ENCODE measurements around the gene OR10A5. TPM values are rescaled to one million over a fixed set of nuclear protein-coding genes. Genes with fewer than 3 reads are reported as not detected.

OR10A5 gene
- total RNA-seq, 1 donor from 2014 or later = not detected

- ChIA-PET POLR2A (no interaction called here), CTCF (no interaction called here)
- TF ChIP-seq CTCF (IDR thresholded peaks at IDR 0.05) = no peak
- H3K9me3 Mint-ChIP-seq = no peaks in the 10 kb centered on the region
- intact Hi-C loops (cut with micrococcal nuclease) = no loop called here
- H3K36me3 Mint-ChIP-seq (ENCODE audit: low read depth) = no peaks in the 10 kb centered on the region
- no peak for DNase-seq
- no peak overlapping the region for H3K4me3 Mint-ChIP-seq
- H3K27me3 Mint-ChIP-seq = peaks cover 6% of the 10 kb centered on the region
- no peak overlapping the region for H3K27ac Mint-ChIP-seq
- H3K4me1 Mint-ChIP-seq = no peaks in the 10 kb centered on the region
- no peak for ATAC-seq (ENCODE audit: low read depth)
Observed at GRCh38 chr11:6888830-6889229, 43.3 kb downstream of the OR10A5 start.

- Mint-ChIP-seq H3K4me3 (no peak overlapping the region), H3K4me1 (no peaks in the 10 kb centered on the region)
- CTCF ChIA-PET = interaction anchor here (0.6 kb wide), 1 partner anchor 65 kb away, joined by 3 read pairs; no protein-coding TSS in a partner anchor
Observed at GRCh38 chr11:6889835-6890234, 44.4 kb downstream of the OR10A5 start.

GRCh38 chr11:6892400-6892799 lies 46.9 kb downstream of the OR10A5 start, which contains the start of gene OR2D2:
Gene OR2D2 (minus strand): TSS chr11:6892500. CDS start chr11:6892500, 0 bp downstream.
- Mint-ChIP-seq H3K27me3 (peaks cover 3% of the 10 kb centered on the region), H3K27ac (no peak within 1 kb of the TSS), H3K9me3 (no peaks in the 10 kb centered on the region), H3K4me3 (no peak within 1 kb of the TSS), H3K4me1 (no peaks in the 10 kb centered on the region), H3K36me3 (ENCODE audit: low read depth) (no peaks in the 10 kb centered on the region)
- POLR2A ChIA-PET = no interaction called here
- no peak for DNase-seq
- intact Hi-C loops (cut with micrococcal nuclease) = no loop called here
- TF ChIP-seq CTCF (IDR thresholded peaks at IDR 0.05) = no peak
- CTCF ChIA-PET = no interaction called here
- ATAC-seq (ENCODE audit: low read depth) = no peak

More at GRCh38 chr11:6889835-6890234, 44.4 kb downstream of the OR10A5 start:
- Mint-ChIP-seq H3K36me3 (ENCODE audit: low read depth) (no peaks in the 10 kb centered on the region), H3K9me3 (no peaks in the 10 kb centered on the region), H3K27ac (no peak overlapping the region), H3K27me3 (peaks cover 3% of the 10 kb centered on the region)
- POLR2A ChIA-PET = no interaction called here
- intact Hi-C loops (cut with micrococcal nuclease) = no loop called here
- DNase-seq = no peak
- no peak for ATAC-seq (ENCODE audit: low read depth)
- no peak for TF ChIP-seq CTCF (IDR thresholded peaks at IDR 0.05)

- no peak overlapping the region for H3K27ac Mint-ChIP-seq
- intact Hi-C loops (cut with micrococcal nuclease) = no loop called here
- ATAC-seq (ENCODE audit: low read depth) (no peak), DNase-seq (no peak)
- POLR2A ChIA-PET = no interaction called here
- H3K36me3 Mint-ChIP-seq (ENCODE audit: low read depth) = no peaks in the 10 kb centered on the region
- no peaks in the 10 kb centered on the region for H3K9me3 Mint-ChIP-seq
- CTCF ChIA-PET = no interaction called here
- H3K4me1 Mint-ChIP-seq = no peaks in the 10 kb centered on the region
- H3K27me3 Mint-ChIP-seq = peaks cover 3% of the 10 kb centered on the region
- no peak for TF ChIP-seq CTCF (IDR thresholded peaks at IDR 0.05)
- no peak overlapping the region for H3K4me3 Mint-ChIP-seq
Observed at GRCh38 chr11:6894097-6894496, 48.6 kb downstream of the OR10A5 start.

DNA sequence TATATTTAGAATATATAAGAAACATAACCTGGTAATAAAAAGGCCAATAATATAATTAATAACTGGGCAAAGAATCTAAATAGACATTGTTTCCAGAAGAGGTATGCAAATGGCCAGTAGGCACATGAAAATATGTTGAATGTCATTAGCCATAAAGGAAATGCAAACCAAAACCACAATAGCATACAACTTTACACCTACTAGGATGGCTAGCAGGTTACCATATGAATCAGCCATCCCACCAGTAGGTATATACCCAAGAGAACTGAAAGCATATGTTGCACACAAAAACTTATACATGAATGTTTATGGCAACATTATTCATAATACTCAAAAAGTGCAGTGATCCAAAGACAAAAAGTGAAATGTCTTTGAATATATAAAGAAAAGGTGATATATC lies 49.5 kb downstream of the OR10A5 start:
- no peak for ATAC-seq (ENCODE audit: low read depth)
- CTCF ChIA-PET = no interaction called here
- POLR2A ChIA-PET = no interaction called here

More for the DNA sequence above, 49.5 kb downstream of the OR10A5 start:
- TF ChIP-seq CTCF (IDR thresholded peaks at IDR 0.05) = no peak
- H3K27me3 Mint-ChIP-seq = peaks cover 3% of the 10 kb centered on the region
- no peaks in the 10 kb centered on the region for H3K36me3 Mint-ChIP-seq (ENCODE audit: low read depth)
- no peak overlapping the region for H3K27ac Mint-ChIP-seq
- intact Hi-C loops (cut with micrococcal nuclease) = no loop called here
- H3K4me1 Mint-ChIP-seq = no peaks in the 10 kb centered on the region
- no peak for DNase-seq
- H3K4me3 Mint-ChIP-seq = no peak overlapping the region
- H3K9me3 Mint-ChIP-seq = no peaks in the 10 kb centered on the region

Other genes starting within 250 kb of the OR10A5 start
- gene RRP8, start 242.1 kb upstream of the OR10A5 start, total RNA-seq = 29.1 and 30.5 TPM in 2 replicates
- 113 and 128 TPM in 2 replicates for gene ILK, start 241.9 kb upstream of the OR10A5 start, total RNA-seq
- 149 and 154 TPM in 2 replicates for gene TAF10, start 233.5 kb upstream of the OR10A5 start, total RNA-seq
- 98.2 and 123 TPM in 2 replicates for gene TPP1, start 226.3 kb upstream of the OR10A5 start, total RNA-seq
- 0.17 and 0.22 TPM in 2 replicates for gene DCHS1, start 189.9 kb upstream of the OR10A5 start, total RNA-seq
- 34.1 and 34.2 TPM in 2 replicates for gene MRPL17, start 162.3 kb upstream of the OR10A5 start, total RNA-seq
- 0.07 TPM in 1 of 2 replicates, not detected in the other for gene OR2AG2, start 73.7 kb upstream of the OR10A5 start, total RNA-seq
- gene OR2AG1, start 62.7 kb upstream of the OR10A5 start, total RNA-seq = not detected in 2 replicates
- 0.18 and 0.20 TPM in 2 replicates for gene OR6A2, start 46.0 kb upstream of the OR10A5 start, total RNA-seq
- not detected in 2 replicates for gene OR10A2, start 17.4 kb downstream of the OR10A5 start, total RNA-seq
- gene OR10A4, start 30.9 kb downstream of the OR10A5 start, total RNA-seq = not detected in 2 replicates
- gene OR2D2, start 46.8 kb downstream of the OR10A5 start, total RNA-seq = not detected in 2 replicates
- not detected in 2 replicates for gene OR2D3, start 75.3 kb downstream of the OR10A5 start, total RNA-seq
- gene ZNF215, start 80.7 kb downstream of the OR10A5 start, total RNA-seq = 5.3 and 5.4 TPM in 2 replicates
- gene ZNF214, start 174.7 kb downstream of the OR10A5 start, total RNA-seq = not detected in 2 replicates
- gene NLRP14, start 174.8 kb downstream of the OR10A5 start, total RNA-seq = 0.11 and 0.12 TPM in 2 replicates
- gene RBMXL2, start 243.3 kb downstream of the OR10A5 start, total RNA-seq = not detected in 2 replicates

Data from activated B cell treated with CpG ODN at 0.5 μM for 24 hours (primary cell).